Activated CD4-positive, alpha-beta T cell treated with anti-CD3 and anti-CD28 coated beads, Interleukin-10, Interleukin-2, amounts not matched to agents 100 ng/mL and 50 ng/mL, durations not matched to agents 16 hours and 8 hours (primary cell): ENCODE data around the gene C2CD2.

Experiments
- DNase-seq: peaks from one replicate; pipeline ENCODE4 v3.0.0-alpha.2; 2020

Gene C2CD2

GRCh38 chr21:41836166-41837015 lies 117.4 kb downstream of the C2CD2 start:
- DNase-seq, result no peak

DNA sequence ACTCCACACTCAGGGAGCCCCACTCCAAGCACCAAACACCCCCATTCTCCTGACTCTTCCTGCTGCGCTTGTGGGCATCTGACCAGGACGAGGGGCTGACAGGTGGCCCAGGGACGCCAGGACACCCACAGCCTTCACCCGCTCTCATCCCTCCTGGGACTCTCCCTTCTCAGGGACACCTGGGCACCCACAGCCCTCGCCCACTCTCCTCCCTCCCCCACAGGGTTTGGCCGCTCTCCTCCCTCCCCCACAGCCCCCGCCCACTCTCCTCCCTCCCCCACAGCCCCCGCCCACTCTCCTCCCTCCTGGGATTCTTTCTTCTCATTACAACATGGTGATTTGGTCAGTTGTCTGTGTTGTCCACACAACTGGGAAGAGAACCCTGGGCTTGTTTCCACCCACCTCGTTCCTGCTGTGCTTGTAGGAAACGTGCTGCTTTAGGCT lies 118.1 kb downstream of the C2CD2 start:
- DNase-seq, result no peak
